GM19328 (cell line): Measurements from ENCODE around the gene HEATR5B.
"Not testable (repeated sequence)": the region's sequence is repeated elsewhere in the genome, so short reads cannot be mapped to it uniquely, and the experiment has no call there.

Source experiments
- ATAC-seq: cut with Tn5 transposase; IDR thresholded peaks from one replicate; pipeline ENCODE4 v1.9.1; 2021; ENCODE audit warnings: mild to moderate bottlenecking, moderate library complexity; ENCODE audit not compliant: unreplicated experiment

Gene HEATR5B

DNA sequence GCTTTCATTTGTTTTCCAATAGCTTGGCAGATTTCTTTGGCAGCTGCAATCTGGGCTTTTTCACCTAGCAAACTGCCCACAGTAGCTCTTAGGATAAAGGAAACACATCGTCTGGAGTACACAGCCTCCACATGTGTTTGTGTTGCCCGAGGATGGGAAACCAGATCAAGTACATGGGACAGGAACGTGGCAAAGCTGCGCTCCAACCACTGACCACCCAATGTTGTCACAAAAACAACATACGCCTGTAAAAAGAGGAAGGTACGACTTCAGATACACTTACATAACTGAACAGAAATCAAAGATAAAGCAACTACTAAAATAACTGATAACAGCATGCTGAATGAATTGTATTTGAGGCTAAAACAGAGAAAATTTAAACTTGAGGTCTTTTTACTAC is 15.5 kb downstream of the HEATR5B start:
- ATAC-seq: no peak

DNA sequence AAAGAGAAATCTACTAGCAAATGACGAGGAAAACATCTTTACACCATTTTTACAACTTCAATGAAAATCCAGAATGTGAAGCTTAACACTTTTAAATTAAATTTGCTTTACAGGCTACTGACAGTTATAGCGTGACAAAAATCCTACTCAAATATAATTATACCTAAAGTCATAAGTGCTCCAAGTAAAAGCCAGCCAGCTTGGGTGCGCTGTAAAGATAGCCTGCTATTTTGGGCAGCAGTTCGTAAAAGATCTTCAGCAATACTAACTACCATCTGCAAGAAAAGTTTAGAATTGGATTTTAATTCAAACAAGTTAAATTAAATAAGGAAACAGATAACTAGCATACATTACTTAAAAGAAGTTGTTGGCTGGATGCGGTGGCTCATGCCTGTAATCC is 22.4 kb downstream of the HEATR5B start:
- no peak for ATAC-seq

DNA sequence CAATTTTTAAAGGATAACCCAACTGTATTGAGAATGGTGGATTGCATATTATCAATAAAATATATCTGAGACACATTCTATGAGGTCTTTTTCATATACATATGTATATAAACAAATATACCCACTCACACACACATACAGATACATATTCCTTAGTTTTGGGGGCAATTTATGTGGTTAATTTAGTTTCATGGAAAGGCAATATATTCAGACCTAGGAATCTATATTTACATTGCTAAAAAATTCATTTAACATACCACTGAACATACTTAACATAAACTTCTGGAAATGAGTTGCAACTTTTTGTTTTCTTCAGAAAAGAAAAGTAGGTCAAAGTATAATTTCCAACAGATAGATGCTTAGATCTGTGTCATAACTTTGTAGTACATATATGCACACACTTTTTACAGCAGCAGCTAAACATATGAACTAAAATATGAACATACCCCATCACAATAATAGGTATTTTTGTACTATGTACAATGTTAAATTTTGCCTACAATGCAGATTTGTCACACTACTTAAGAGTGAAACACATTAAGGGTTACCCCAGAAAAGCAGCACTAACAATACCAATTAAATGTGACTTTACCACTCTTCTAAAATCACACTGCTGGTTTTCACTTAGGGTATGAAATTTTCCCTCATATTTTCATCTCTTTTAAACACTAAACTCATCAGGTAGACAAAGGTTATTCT is 23.0 kb downstream of the HEATR5B start:
- no peak for ATAC-seq

DNA sequence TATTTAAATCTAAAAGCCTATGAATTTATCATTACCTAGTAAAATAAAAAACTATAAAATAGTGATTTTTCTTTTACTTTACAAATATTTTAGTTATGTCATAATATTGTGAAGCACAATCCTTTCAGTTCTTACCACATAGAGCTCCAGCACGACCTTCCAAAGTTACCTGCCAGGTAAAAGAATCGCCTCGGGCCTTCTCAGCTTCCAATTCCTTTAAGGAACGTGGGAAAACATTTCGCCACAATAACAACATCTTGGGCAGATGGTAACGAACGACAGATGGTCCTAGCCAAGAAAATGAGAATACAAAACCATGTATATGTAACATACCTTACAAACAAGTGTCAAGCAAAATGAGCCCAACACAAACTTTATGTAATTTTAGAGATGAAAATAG is 23.7 kb downstream of the HEATR5B start:
- no peak for ATAC-seq

DNA sequence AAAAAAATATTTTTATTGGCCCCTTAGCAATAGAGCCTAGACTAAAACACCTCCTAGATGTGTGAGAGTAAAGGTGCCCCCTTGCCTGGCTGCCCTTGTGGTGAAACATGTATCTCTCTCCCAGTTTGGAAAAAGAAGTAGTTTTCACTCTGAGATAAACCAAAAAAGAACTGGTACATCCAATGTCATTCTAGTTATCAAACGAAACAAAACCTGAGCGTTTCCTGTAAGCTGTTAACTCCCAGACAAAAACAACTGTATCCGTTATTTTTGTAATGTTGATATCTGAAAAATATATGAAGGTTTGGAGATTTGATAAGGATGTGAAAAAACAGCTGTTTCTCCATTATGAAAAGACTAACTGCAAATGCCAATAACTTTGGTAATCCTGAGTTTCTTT is 24.3 kb downstream of the HEATR5B start:
- no peak for ATAC-seq

DNA sequence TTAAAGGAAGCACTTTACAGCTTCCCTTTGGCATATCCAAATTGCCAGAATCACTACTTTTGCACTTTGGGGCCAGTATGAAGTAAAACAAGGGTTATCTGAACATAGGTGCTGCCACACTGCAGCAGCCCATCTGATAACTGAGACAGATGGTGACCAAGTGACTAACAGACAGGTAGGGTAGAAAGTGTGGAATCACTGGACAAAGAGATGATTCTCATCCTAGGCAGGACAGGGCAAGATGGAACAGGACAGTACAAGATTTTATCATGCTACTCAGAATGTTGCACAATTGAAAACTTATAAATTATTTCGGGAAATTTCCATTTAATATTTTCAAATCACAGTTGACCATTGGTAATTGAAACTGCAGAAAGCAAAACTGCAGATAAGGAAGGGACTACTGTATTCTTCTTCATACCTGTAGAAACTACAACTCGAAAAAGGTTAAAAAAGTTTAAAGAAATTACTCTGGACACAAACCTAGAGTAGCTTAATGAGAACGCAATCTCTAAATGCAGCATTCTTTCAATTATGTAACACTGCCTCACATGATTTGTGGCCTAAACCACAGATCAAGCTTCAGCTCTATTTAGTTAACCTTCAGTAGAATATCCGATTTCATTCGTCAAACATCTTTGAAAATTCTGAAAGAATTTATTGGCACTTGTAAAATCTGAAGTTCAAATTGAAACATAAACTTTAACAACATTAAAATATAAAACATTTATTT is 31.4 kb downstream of the HEATR5B start:
- no peak for ATAC-seq

DNA sequence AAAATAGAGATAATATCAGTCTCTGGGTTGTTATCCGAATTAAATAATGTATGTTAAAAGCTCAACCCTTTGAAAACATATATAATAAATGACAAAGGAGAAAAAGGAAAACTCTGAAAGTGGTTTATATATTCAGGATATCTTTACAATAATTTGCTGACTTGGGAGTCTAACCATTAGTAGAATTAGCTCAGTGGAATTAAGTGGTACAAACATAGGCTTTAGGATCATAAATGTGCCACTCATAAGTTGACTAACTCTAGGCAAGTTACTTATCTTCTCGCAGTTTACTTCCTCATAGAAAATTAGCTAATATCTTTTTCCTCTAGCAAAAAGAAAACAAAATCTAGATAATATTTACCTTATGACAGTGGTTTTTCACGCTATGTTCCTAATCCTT is 44.6 kb downstream of the HEATR5B start:
- no peak for ATAC-seq

DNA sequence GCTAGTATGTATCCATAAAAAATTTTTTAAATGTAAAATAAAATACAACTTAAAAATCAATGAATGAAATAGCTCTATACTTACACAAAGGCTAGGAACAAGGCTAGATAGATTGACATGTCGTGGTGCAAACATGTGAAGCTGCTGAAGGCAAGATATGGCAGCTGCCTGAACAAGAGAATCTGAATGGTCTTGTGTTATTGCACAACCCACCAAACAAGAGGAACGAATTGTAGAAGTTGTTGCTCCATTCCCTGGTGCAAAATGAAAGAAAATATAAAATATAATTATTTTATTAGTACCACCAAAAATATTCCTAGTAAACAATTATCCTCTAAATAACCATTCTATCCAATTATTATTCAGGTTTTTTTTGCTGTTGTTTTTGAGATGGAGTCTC is 46.4 kb downstream of the HEATR5B start:
- ATAC-seq: no peak

DNA sequence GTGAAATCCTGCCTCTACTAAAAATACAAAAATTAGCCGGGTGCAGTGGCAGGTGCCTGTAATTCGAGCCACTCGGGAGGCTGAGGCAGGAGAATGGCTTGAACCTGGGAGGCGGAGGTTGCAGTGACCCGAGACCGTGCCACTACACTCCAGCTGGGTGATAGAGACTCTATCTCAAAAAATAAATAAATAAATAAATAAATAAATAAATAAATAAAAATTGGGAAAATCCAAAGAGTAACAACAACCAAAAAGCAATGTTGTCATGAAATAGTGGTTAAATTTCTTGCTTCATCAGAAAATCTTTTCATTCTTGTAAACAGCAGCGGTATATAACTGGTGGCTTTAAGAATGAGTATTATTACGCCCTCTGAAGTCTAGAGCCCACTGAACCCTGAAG is 54.4 kb downstream of the HEATR5B start:
- no peak for ATAC-seq

DNA sequence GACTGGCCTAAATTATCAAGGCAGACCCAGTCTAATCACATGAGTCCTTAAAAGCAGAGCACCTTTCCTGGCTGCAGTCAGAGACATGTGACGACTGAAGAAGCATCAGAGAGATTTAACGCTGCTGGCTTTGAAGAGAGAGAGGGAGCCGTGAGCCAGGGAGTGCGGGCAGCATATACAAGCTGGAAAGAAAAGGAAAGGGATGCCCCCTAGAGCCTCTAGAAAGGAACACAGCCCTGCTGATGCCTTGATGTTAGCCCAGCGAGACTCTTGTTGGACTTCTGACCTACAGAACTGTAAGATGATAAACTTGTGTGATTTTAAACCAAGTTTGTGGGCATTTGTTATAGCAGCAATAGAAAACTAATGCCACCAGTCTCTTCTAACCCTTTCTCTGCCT is 58.1 kb downstream of the HEATR5B start:
- no peak for ATAC-seq

DNA sequence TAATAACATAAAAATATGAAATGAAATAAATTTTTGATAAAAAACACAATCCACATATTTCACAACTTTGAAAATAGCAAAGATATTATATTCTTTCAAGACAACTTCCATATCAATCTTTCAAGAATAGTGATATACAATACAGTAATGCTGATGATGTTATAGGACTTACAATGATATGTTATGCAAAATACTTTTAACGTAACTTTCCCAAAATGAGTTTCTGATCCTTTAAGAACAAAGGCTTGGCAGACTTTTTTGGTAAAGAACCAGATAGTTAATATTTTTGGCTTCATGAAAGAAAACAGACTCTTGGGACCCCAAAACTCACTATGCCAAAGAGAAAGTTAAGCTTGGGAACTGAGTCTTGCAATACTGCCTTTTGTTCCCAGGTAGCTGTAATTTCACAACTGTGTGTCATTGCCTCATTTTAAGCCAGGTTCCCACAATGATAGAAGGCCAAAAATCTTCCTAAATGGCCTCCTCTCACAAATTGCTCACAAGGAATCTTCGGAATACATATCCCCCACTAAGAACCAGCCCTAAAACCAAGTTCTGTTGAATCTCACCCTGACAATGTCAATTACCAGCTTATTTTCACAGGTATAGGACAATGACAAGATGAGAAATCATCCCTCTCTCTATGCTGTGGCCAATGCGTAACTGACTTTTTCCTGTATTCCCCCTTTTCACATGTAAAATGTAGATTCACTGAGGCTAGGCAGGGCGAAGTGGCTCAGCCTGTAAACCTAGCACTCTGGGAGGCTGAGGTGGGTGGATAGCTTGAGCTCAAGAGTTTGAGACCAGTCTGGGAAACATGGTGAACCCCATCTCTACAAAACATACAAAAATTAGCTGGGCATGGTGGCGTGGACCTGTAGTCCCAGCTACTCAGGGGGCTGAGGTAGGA is 63.0 kb downstream of the HEATR5B start:
- ATAC-seq: no peak

DNA sequence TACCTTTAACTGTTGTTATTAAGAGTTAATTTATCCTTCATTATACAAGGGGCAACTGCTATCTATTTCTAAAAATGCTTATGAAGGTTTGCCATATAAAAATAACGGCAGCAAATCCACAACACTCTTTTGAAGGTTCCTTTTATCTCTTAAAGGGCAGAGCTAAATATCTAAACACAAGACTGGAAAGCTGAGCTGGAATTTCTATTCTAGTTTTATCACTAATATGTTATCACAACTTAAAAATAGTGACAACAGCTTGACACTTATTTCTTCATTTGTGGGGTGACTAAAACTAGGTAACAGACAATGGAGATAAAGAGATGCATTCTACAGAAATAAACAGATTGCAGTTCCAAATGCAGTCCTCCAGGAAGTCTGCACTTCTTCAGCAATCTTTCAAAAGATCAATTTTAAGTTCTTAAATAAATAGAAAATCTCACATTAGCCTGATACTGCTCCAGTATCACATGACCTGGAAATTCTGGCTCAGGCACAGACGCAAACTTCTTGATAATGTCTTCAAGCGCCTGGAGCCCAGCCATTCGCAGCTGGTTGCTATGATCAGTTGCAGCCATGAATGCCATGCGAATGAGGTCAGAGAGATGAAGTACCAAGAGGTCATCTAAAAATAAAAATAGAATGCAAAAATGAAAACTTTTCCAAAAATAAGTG is 63.8 kb downstream of the HEATR5B start:
- no peak for ATAC-seq

DNA sequence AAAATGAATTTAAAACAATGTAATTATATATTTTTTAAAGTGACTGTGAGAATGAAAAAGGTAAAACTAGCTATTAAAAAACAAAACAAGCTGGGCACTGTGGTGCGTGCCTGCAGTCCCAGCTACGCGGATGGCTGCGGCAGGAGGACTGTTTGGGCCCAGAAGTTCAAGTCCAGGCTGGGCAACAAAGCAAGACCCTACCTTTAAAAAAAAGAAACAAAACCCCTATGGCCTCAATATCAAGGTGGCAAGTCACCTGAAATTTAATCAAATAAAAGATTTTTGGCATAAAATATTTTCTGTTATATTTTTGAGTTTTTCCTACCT is 70.9 kb downstream of the HEATR5B start:
- ATAC-seq: no peak

DNA sequence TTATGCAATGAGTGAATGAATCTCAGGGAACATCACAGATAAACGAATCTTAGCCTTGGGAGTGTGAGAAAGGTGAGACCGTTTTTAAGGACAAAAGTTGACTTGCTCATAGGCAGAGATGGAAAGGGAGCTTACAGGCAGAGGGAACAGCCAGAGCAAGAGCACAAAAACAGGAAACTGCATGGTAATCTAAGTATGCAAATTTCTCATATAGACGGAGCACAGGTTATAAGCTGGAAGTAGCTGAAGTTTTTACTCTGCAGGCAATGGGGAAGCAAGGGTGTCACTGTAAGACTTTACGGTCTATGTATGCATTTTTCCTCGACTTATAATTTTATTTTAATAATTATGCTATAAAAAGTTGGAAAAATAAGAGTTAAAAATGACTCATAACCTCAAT is 73.0 kb downstream of the HEATR5B start:
- no peak for ATAC-seq

DNA sequence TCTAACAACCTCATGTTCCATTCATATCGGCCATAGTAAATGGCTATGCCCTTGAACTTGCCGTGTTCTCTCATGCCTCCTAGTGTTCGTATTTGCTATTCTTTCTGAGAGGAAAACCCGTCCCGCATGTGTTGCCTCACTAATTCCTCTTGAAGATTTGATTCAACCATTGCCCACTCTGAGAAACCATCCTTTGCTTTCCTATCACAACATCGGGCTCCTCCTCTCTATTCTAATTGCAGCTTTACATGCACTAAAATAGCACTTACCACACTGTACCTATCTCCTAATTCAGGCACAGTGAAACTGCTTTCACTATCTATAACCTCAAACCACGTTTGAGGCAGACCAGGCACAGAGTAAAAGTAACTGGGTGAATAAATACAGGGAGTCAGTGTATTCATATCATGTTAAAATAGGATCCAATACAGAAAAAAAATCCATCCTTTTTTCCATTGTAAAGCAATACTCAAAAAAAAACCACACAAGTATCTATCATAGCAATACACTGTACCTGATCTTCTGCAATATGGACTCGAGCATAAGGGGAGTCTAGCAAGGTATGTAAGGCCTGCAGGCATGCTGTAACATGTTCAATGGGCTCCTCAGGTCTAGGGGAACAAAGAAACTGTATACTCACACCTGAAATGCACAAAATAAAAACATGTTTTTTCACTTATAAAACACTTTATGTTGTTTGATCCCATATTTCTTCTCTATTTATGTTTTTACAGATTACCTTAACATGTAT is 78.9 kb downstream of the HEATR5B start:
- peak; percentile 100 for ATAC-seq

DNA sequence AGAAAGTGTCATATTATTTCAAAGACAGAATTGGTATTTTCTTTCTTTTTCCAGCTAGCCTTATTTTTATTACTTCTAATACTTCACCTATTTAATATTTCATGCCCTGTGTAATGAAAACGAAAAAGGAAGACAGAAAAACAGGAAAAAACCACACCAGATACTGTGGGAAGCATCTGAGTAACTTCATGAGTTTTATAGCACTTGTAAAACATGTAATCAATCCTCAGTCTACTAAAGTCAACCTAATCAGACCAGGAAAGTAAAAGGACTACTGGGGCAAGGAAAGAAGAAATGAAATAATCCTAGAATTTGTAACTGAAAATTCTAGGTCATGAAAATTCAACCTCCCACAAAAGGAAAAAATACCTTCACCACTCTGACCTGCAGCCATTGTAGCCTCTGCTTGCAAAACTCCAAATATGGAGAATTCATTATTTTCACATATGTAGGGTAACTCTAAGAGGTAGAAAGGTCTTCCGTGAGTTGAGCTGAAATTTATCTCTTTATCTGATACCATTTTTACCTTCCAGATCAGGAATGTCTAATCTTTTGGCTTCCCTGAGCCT is 83.1 kb downstream of the HEATR5B start:
- ATAC-seq: no peak

DNA sequence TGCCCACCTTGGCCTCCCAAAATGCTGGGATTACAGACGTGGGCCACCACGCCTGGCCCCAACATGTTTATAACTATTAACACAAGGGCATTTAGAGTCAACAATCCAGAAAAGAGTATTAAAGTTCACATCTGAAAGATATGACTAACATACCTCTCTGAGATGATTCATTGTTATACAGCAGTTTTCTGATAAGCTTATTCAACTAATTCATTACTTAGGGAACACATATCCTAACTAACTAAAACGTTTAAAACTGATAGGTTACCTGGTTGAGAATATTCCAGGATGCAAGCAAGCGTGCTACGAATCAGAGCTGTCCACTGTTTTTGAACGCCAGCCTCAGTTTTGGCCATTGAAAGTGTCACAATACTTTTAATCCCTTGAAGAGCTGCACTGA is 83.9 kb downstream of the HEATR5B start:
- ATAC-seq: no peak

DNA sequence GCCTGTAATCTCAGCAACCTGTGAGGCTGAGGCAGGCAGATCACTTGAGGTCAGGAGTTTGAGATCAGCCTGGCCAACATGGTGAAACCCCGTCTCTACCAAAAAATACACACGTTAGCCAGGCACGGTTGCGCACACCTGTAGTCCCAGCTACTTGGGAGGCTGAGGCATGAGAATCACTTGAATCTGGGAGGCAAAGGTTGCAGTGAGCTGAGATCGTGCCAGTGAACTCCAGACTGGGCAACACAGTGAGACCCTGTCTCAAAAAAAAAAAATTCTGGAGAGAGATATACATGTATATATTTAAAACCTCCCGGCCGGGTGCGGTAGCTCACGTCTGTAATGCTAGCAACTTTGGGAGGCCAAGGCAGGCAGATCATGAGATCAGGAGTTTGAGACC is 84.8 kb downstream of the HEATR5B start:
- not testable (repeated sequence) for ATAC-seq

DNA sequence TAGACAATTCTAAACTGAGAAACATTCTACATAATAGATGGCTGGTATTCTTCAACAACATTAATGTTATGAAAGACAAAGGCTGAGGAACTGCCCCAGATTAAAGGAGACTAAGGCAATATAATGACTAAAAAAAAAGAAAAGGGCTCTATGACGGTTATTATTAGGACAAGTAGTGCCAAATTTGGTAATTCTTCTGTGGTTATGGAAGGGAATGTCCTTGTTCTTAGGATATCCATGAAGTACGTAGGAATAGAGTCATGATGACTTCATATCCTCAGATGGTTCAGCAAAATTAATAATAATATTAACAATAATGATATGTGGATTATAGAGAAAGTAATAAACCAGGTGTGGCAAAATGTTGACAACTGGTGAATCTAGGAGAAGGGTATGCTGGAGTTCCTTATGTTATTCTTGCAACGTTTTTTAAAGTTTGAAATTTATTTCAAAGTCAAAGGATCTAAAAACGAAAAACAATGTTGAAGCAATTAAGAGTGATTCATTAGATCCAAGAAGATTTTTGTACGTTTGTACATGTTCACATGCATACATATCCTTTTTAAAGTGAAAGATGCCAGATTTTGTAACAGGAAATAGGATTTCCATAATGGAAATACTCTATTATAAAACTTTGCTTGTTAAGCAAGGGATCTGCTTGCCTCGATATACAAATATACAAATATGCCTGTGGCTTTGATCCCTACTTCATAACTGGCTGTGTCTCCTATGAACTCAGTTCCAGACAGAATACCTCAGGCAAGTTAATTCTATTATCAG is 90.1 kb downstream of the HEATR5B start:
- no peak for ATAC-seq
